OCI-LY3 (cell line): ENCODE results near the gene KCNH5.

Source experiments
- H2AFZ ChIP-seq: fragments of 200-600, 300-600 bp; shearing (Covaris generic); 2 replicates; pipeline ENCODE4 v1.6.0; 2014; ENCODE audit warnings: antibody characterized with exemption, low read depth, low read length
- H3K27ac ChIP-seq: fragments of 200-600, 300-600 bp; sonication (generic); 2 replicates; pipeline ENCODE4 v1.5.1; 2014; ENCODE audit warnings: mild to moderate bottlenecking, low read length, moderate library complexity, mixed read lengths
- H3K27me3 ChIP-seq: fragments of 200-600, 300-600 bp; sonication (generic); 2 replicates; pipeline ENCODE4 v1.6.1; 2014; ENCODE audit warnings: low read depth, low read length, mixed read lengths
- H3K36me3 ChIP-seq: fragments of 200-600, 300-600 bp; sonication (generic); replicated peaks from 2 replicates; pipeline ENCODE3; 2014; ENCODE audit warnings: low read depth, low read length, mixed read lengths
- H3K4me1 ChIP-seq: fragments of 300-600, 200-600 bp; sonication (generic); 2 replicates; pipeline ENCODE4 v1.6.1; 2014; ENCODE audit warnings: low read length, mixed read lengths
- H3K4me2 ChIP-seq: fragments of 200-600, 300-600 bp; sonication (generic); 2 replicates; pipeline ENCODE4 v1.6.1; 2014; ENCODE audit warnings: low read length, mixed read lengths
- H3K4me3 ChIP-seq: fragments of 300-600, 200-600 bp; sonication (generic); 2 replicates; pipeline ENCODE4 v1.5.1; 2014; ENCODE audit warnings: antibody characterized with exemption, mild to moderate bottlenecking, low read length, moderate library complexity
- H3K79me2 ChIP-seq: fragments of 300-600, 200-600 bp; shearing (Covaris generic); 2 replicates; pipeline ENCODE4 v1.6.1; 2014; ENCODE audit warnings: mild to moderate bottlenecking, low read length, mixed read lengths
- H3K9ac ChIP-seq: fragments of 300-600, 200-600 bp; shearing (Covaris generic); 2 replicates; pipeline ENCODE4 v1.6.0; 2014; ENCODE audit warnings: mild to moderate bottlenecking, low read length, moderate library complexity
- H3K9me3 ChIP-seq: fragments of 200-600, 300-600 bp; shearing (Covaris generic); 2 replicates; pipeline ENCODE4 v1.6.1; 2014; ENCODE audit warnings: low read length, mixed read lengths; ENCODE audit not compliant: insufficient read depth
- H4K20me1 ChIP-seq: fragments of 200-600, 300-600 bp; sonication (generic); 2 replicates; pipeline ENCODE4 v1.6.1; 2016; ENCODE audit warnings: low read length, mixed read lengths; ENCODE audit not compliant: insufficient read depth
- CTCF ChIP-seq: fragments of 200-600, 300-600 bp; sonication (generic); IDR thresholded peaks from 2 replicates; pipeline ENCODE4 v1.5.1; 2014; ENCODE audit warnings: antibody characterized with exemption, low read length, low read depth
- EZH2phosphoT487 ChIP-seq: fragments of 200-600 bp; shearing (Covaris generic); IDR thresholded peaks from 2 replicates; pipeline ENCODE4 v1.6.1; 2018; ENCODE audit warnings: antibody characterized with exemption, mixed run types, low read depth

Gene KCNH5

GRCh38 chr14:62670526-62670925, 374.7 kb downstream of the KCNH5 start:
- Histone ChIP-seq H2AFZ (no peak overlapping the region), H3K4me1 (peaks cover 9% of the 10 kb centered on the region), H3K4me2 (no peak overlapping the region), H3K79me2 (no peaks in the 10 kb centered on the region), H3K27me3 (no peaks in the 10 kb centered on the region), H3K36me3 (no peaks in the 10 kb centered on the region), H3K9me3 (no peaks in the 10 kb centered on the region), H3K27ac (no peak overlapping the region), H4K20me1 (no peaks in the 10 kb centered on the region), H3K9ac (no peak overlapping the region), H3K4me3 (no peak overlapping the region)
- no peak for TF ChIP-seq EZH2phosphoT487
- no peak for TF ChIP-seq CTCF

- Histone ChIP-seq H3K4me2 (no peak overlapping the region), H3K36me3 (no peaks in the 10 kb centered on the region), H4K20me1 (no peaks in the 10 kb centered on the region)
These were observed 377.8 kb downstream of the KCNH5 start for GRCh38 chr14:62667421-62667914.

GRCh38 chr14:62665286-62665685, 380.0 kb downstream of the KCNH5 start:
- Histone ChIP-seq H3K9me3 (no peaks in the 10 kb centered on the region), H2AFZ (no peak overlapping the region), H3K9ac (no peak overlapping the region), H3K79me2 (no peaks in the 10 kb centered on the region), H3K4me3 (no peak overlapping the region), H3K36me3 (no peaks in the 10 kb centered on the region), H4K20me1 (no peaks in the 10 kb centered on the region), H3K4me1 (no peaks in the 10 kb centered on the region), H3K4me2 (no peak overlapping the region), H3K27me3 (no peaks in the 10 kb centered on the region), H3K27ac (no peak overlapping the region)
- TF ChIP-seq EZH2phosphoT487: no peak
- no peak for TF ChIP-seq CTCF

More at GRCh38 chr14:62667421-62667914, 377.8 kb downstream of the KCNH5 start:
- Histone ChIP-seq H3K79me2 (no peaks in the 10 kb centered on the region), H3K4me3 (no peak overlapping the region), H3K9me3 (no peaks in the 10 kb centered on the region), H3K4me1 (no peaks in the 10 kb centered on the region), H3K27me3 (no peaks in the 10 kb centered on the region), H3K9ac (no peak overlapping the region), H2AFZ (no peak overlapping the region), H3K27ac (no peak overlapping the region)
- TF ChIP-seq EZH2phosphoT487 (no peak), CTCF (no peak)

GRCh38 chr14:62663456-62663821, 381.8 kb downstream of the KCNH5 start:
- no peaks in the 10 kb centered on the region for H4K20me1 ChIP-seq
- H2AFZ ChIP-seq: no peak overlapping the region
- no peaks in the 10 kb centered on the region for H3K79me2 ChIP-seq
- TF ChIP-seq CTCF (no peak), EZH2phosphoT487 (no peak)
- no peaks in the 10 kb centered on the region for H3K27me3 ChIP-seq
- H3K4me1 ChIP-seq: no peaks in the 10 kb centered on the region
- H3K36me3 ChIP-seq: no peaks in the 10 kb centered on the region
- H3K4me3 ChIP-seq: no peak overlapping the region
- no peak overlapping the region for H3K27ac ChIP-seq
- H3K9ac ChIP-seq: no peak overlapping the region
- no peak overlapping the region for H3K4me2 ChIP-seq
- no peaks in the 10 kb centered on the region for H3K9me3 ChIP-seq
